GM12892 (cell line): ENCODE measurements around the gene STOM.

Experiments
- POLR2A ChIP-seq: IDR thresholded peaks from 2 replicates; pipeline ENCODE4 v1.6.1; 2011; ENCODE audit warnings: low read depth, low read length, control low read depth
- POLR2AphosphoS5 ChIP-seq: IDR thresholded peaks from 2 replicates; pipeline ENCODE4 v1.6.1; 2011; ENCODE audit warnings: low read depth, low read length, control low read depth
- TAF1 ChIP-seq: IDR thresholded peaks from 2 replicates; pipeline ENCODE4 v1.6.1; 2011; ENCODE audit warnings: low read depth, mild to moderate bottlenecking, control low read depth, low read length, borderline replicate concordance

GRCh38 chr9:121373011-121373729 lies 3.1 kb upstream of the STOM start:
- TF ChIP-seq POLR2A (no peak), POLR2AphosphoS5 (no peak), TAF1 (no peak)
